IMR-90 (cell line): ENCODE results near the gene POLR3A. TPM values are rescaled to one million over a fixed set of nuclear protein-coding genes. Genes with fewer than 3 reads are reported as not detected.

Source experiments
- ATAC-seq: fragments of 200-7000 bp; cut with Tn5 transposase; 2 replicates; pipeline ENCODE4 v1.9.1; 2020; ENCODE audit warnings: low read depth, mild to moderate bottlenecking, moderate library complexity
- BruUV-seq: library from RNA; stranded (reverse); fragments of 400-500 nt; replicated peaks from 2 replicates; lab custom pipeline; 2021; lab: Mats Ljungman, UMichigan
- CTCF ChIA-PET: fragments of 300-600 bp; formaldehyde crosslinking; extraction: SDS; loops from one replicate; lab custom pipeline; 2021; ENCODE audit warnings: antibody characterized with exemption; lab: Yijun Ruan, JAX
- POLR2A ChIA-PET: fragments of 300-600 bp; sonication (Branson Sonifier 250); formaldehyde crosslinking; loops from one replicate; lab custom pipeline; 2022; ENCODE audit warnings: antibody characterized with exemption; ENCODE audit not compliant: unreplicated experiment; lab: Charles Lee
- DNase-seq: peaks from one replicate; pipeline ENCODE4 v3.0.0; 2013
- H2AFZ ChIP-seq: replicated peaks from 2 replicates; pipeline ENCODE3; 2013; ENCODE audit warnings: low read length, mild to moderate bottlenecking; ENCODE audit not compliant: poor library complexity
- H2AK5ac ChIP-seq: 2 replicates; pipeline ENCODE4 v1.6.1; 2013; ENCODE audit warnings: low read depth, low read length, inconsistent platforms
- H2AK9ac ChIP-seq: replicated peaks from 2 replicates; pipeline ENCODE3; 2013; ENCODE audit warnings: mild to moderate bottlenecking, low read depth, low read length, moderate library complexity; ENCODE audit not compliant: poor library complexity
- H2BK120ac ChIP-seq: 2 replicates; pipeline ENCODE4 v1.6.1; 2013; ENCODE audit warnings: low read depth, low read length, inconsistent platforms
- H2BK15ac ChIP-seq: 3 replicates; pipeline ENCODE4 v1.6.1; 2013; ENCODE audit warnings: low read depth, low read length, inconsistent platforms
- H2BK20ac ChIP-seq: 2 replicates; pipeline ENCODE4 v1.6.1; 2013; ENCODE audit warnings: low read depth, mild to moderate bottlenecking, inconsistent platforms, low read length, moderate library complexity
- H2BK5ac ChIP-seq: 2 replicates; pipeline ENCODE4 v1.6.1; 2013; ENCODE audit warnings: mild to moderate bottlenecking, low read depth, low read length, inconsistent platforms; ENCODE audit not compliant: poor library complexity, severe bottlenecking
- H3K14ac ChIP-seq: replicated peaks from 2 replicates; pipeline ENCODE4 v1.6.1; 2013; ENCODE audit warnings: low read depth, low read length, inconsistent platforms
- H3K18ac ChIP-seq: 2 replicates; pipeline ENCODE4 v1.6.1; 2013; ENCODE audit warnings: low read depth, low read length, control low read depth
- H3K23ac ChIP-seq: 2 replicates; pipeline ENCODE4 v1.6.1; 2013; ENCODE audit warnings: low read depth, low read length, inconsistent platforms
- H3K27ac ChIP-seq: 2 replicates; pipeline ENCODE4 v1.5.1; 2013; ENCODE audit warnings: mild to moderate bottlenecking, control low read depth, low read length; ENCODE audit not compliant: insufficient read depth
- H3K27me3 ChIP-seq: 2 replicates; pipeline ENCODE4 v1.6.1; 2013; ENCODE audit warnings: low read length; ENCODE audit not compliant: control insufficient read depth, insufficient read depth
- H3K36me3 ChIP-seq: 2 replicates; pipeline ENCODE4 v1.6.1; 2013; ENCODE audit warnings: low read length, mixed read lengths; ENCODE audit not compliant: control insufficient read depth, insufficient read depth
- H3K4ac ChIP-seq: 2 replicates; pipeline ENCODE4 v1.6.1; 2013; ENCODE audit warnings: low read depth, low read length, inconsistent platforms
- H3K4me1 ChIP-seq: 2 replicates; pipeline ENCODE4 v1.6.1; 2013; ENCODE audit warnings: low read length, mixed read lengths; ENCODE audit not compliant: control insufficient read depth, insufficient read depth
- H3K4me2 ChIP-seq: 2 replicates; pipeline ENCODE4 v1.6.1; 2013; ENCODE audit warnings: low read depth, mild to moderate bottlenecking, control low read depth, low read length, moderate library complexity
- H3K4me3 ChIP-seq: 2 replicates; pipeline ENCODE4 v1.5.1; 2013; ENCODE audit warnings: low read depth, mild to moderate bottlenecking, control low read depth, low read length, moderate library complexity; ENCODE audit not compliant: insufficient read depth
- H3K56ac ChIP-seq: 2 replicates; pipeline ENCODE4 v1.6.1; 2013; ENCODE audit warnings: low read length, inconsistent platforms; ENCODE audit not compliant: insufficient read depth; ENCODE audit errors: extremely low read depth
- H3K79me1 ChIP-seq, 2 experiments: 2 replicates each; pipeline ENCODE4 v1.6.1; 2013; ENCODE audit warnings: low read length in 2 of 2, inconsistent platforms in 1 of 2, low read depth in 1 of 2
- H3K9ac ChIP-seq: 2 replicates; pipeline ENCODE4 v1.6.1; 2013; ENCODE audit warnings: low read depth, low read length, control low read depth
- H3K9me1 ChIP-seq: 2 replicates; pipeline ENCODE4 v1.6.1; 2013; ENCODE audit warnings: low read length, inconsistent platforms; ENCODE audit not compliant: insufficient read depth
- H3K9me3 ChIP-seq: 2 replicates; pipeline ENCODE4 v1.6.1; 2013; ENCODE audit warnings: low read length; ENCODE audit not compliant: control insufficient read depth, insufficient read depth
- H4K20me1 ChIP-seq: 2 replicates; pipeline ENCODE4 v1.6.1; 2013; ENCODE audit warnings: low read length, inconsistent platforms; ENCODE audit not compliant: insufficient read depth
- H4K5ac ChIP-seq: 2 replicates; pipeline ENCODE4 v1.6.1; 2013; ENCODE audit warnings: mild to moderate bottlenecking, low read depth, low read length, control low read depth
- H4K8ac ChIP-seq, 2 experiments: 2 replicates each; pipeline ENCODE4 v1.6.1; 2013; ENCODE audit warnings: low read depth in 2 of 2, low read length in 2 of 2, control low read depth in 1 of 2, inconsistent platforms in 1 of 2
- H4K91ac ChIP-seq: 2 replicates; pipeline ENCODE4 v1.6.1; 2013; ENCODE audit warnings: low read depth, low read length, inconsistent platforms; ENCODE audit not compliant: insufficient read depth
- BHLHE40 ChIP-seq: fragments of 150-350 bp; IDR thresholded peaks from 2 replicates; pipeline ENCODE4 v1.6.1; 2016; ENCODE audit warnings: mild to moderate bottlenecking, low read depth, low read length
- CEBPB ChIP-seq: IDR thresholded peaks from 2 replicates; pipeline ENCODE4 v1.6.1; 2012; ENCODE audit warnings: low read depth, low read length, improper control_type of control experiment
- FOS ChIP-seq: fragments of 150-350 bp; IDR thresholded peaks from 2 replicates; pipeline ENCODE4 v1.6.1; 2016; ENCODE audit warnings: low read depth, low read length
- MAFK ChIP-seq: IDR thresholded peaks from 2 replicates; pipeline ENCODE4 v1.6.1; 2012; ENCODE audit warnings: low read depth, low read length, improper control_type of control experiment
- POLR2A ChIP-seq: IDR thresholded peaks from 2 replicates; pipeline ENCODE4 v1.6.1; 2012; ENCODE audit warnings: mild to moderate bottlenecking, low read depth, low read length
- RFX5 ChIP-seq: IDR thresholded peaks from 2 replicates; pipeline ENCODE4 v1.8.0; 2012; ENCODE audit warnings: low read depth, mild to moderate bottlenecking, low read length, moderate library complexity
- SMC3 ChIP-seq: fragments of 150-350 bp; IDR thresholded peaks from 2 replicates; pipeline ENCODE4 v1.6.1; 2016; ENCODE audit warnings: low read depth, mild to moderate bottlenecking, antibody characterized with exemption, low read length, moderate library complexity
- WGBS, 2 experiments: methylation state at CpG; one replicate each; pipeline versions ENCODE4 v1.1.5 to v1.1.7; 2013; ENCODE audit warnings: missing lambda C conversion rate in 2 of 2; ENCODE audit not compliant: insufficient read length in 1 of 2; ENCODE audit errors: extremely low coverage in 2 of 2; 5-methylcytosine and 5-hydroxymethylcytosine counted together
- dilution Hi-C: fragments of 300-500 bp; cut with HindIII; formaldehyde crosslinking; loops from one replicate; pipeline ENCODE4 v1.14.3; 2018; ENCODE audit warnings: low sequenced_read_pairs; ENCODE audit not compliant: unreplicated experiment
- in situ Hi-C: fragments of 300-500 bp; cut with MboI; formaldehyde crosslinking; loops from 3 replicates; pipeline ENCODE4 v1.14.3; 2019; ENCODE audit warnings: low sequenced_read_pairs, inconsistent platforms, mixed read lengths
- intact Hi-C: fragments of 100-400 bp; cut with micrococcal nuclease; formaldehyde crosslinking; loops from 2 replicates; pipeline ENCODE4 v1.10.0; 2022
- polyA plus RNA-seq, 3 experiments: library from polyadenylated mRNA; depleted of rRNA; stranded (reverse); fragments of >200 nt; gene quantifications; 2 replicates each; pipeline ENCODE4 v1.2.3, GENCODE V29; 2012; ENCODE audit warnings: low replicate concordance in 1 of 3
- total RNA-seq: library from RNA; depleted of rRNA; stranded (reverse); fragments of >200 nt; gene quantifications from 2 replicates; pipeline ENCODE4 v1.2.3, GENCODE V29; 2012
- TF ChIP-seq, protein P1 (sequence below): fragments of 150-350 bp; IDR thresholded peaks from 2 replicates; pipeline ENCODE4 v1.6.1; 2016; ENCODE audit warnings: low read depth, mild to moderate bottlenecking, low read length, moderate library complexity, borderline replicate concordance

The POLR3A gene
- total and polyA plus RNA-seq, 2 of the 4 experiments (the other 2 are of a cell fraction) = 11.9 to 24.4 TPM

- CTCF ChIA-PET = no interaction called here
Measured at GRCh38 chr10:77940225-77940624, 89.1 kb downstream of the POLR3A start.

More at GRCh38 chr10:77940225-77940624, 89.1 kb downstream of the POLR3A start:
- Histone ChIP-seq H3K4ac (peak overlapping the region; percentile 52), H2BK120ac (peak overlapping the region; percentile 29), H3K14ac (peak overlapping the region; percentile 10; the same call in 1 of the 2 replicates), H3K9ac (no peak overlapping the region), H3K79me1 (no peaks in the 10 kb centered on the region), H3K56ac (no peak overlapping the region), H2AK5ac (peak overlapping the region; percentile 5; the same call in 1 of the 2 replicates), H3K4me1 (peaks cover 14% of the 10 kb centered on the region), H3K4me2 (no peak overlapping the region), H4K20me1 (peaks cover 2% of the 10 kb centered on the region; the same call in 1 of the 2 replicates), H3K36me3 (no peaks in the 10 kb centered on the region), H3K23ac (peak overlapping the region; percentile 13; the same call in 1 of the 2 replicates), H2AK9ac (no peak overlapping the region), H2BK20ac (peak overlapping the region; percentile 54; the same call in 1 of the 2 replicates), H3K9me1 (peaks cover 8% of the 10 kb centered on the region), H3K9me3 (no peaks in the 10 kb centered on the region), H2BK5ac (no peak overlapping the region), H3K4me3 (no peak overlapping the region), H2BK15ac (0 out of 3 replicates have a peak overlapping the region, but pooled peaks have one; percentile 3), H4K8ac (peak overlapping the region in 1 of 2 experiments; percentile 30; a peak in 1 of 4 replicates), H2AFZ (no peak overlapping the region), H4K91ac (no peak overlapping the region), H3K27me3 (no peaks in the 10 kb centered on the region), H4K5ac (no peak overlapping the region), H3K18ac (0 out of 2 replicates have a peak overlapping the region, but pooled peaks have one; percentile 8), H3K27ac (no peak overlapping the region)
- DNase-seq (no peak), ATAC-seq (no peak)
- POLR2A ChIA-PET = no interaction called here
- WGBS, 2 experiments = no CpG with 5 or more reads among the region's 2 CpGs
- TF ChIP-seq FOS = no peak
- TF ChIP-seq POLR2A = no peak
- no peak for TF ChIP-seq BHLHE40
- no peak for TF ChIP-seq SMC3
- no peak for TF ChIP-seq RFX5
- no peak for TF ChIP-seq MAFK
- TF ChIP-seq, protein P1, sequence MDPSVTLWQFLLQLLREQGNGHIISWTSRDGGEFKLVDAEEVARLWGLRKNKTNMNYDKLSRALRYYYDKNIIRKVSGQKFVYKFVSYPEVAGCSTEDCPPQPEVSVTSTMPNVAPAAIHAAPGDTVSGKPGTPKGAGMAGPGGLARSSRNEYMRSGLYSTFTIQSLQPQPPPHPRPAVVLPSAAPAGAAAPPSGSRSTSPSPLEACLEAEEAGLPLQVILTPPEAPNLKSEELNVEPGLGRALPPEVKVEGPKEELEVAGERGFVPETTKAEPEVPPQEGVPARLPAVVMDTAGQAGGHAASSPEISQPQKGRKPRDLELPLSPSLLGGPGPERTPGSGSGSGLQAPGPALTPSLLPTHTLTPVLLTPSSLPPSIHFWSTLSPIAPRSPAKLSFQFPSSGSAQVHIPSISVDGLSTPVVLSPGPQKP = no peak
- TF ChIP-seq CEBPB = no peak
- in situ Hi-C loops = no loop called here
- dilution Hi-C loops = no loop called here
- intact Hi-C loops = no loop called here
- BruUV-seq = no TSS peak
